Liver (tissue), 3 donors: ENCODE data around the gene ANKRD50.
A peak's percentile ranks its signal among the peaks of the same experiment; 100 is the strongest.

Experiments
- FOXA1 ChIP-seq: IDR thresholded peaks from 2 replicates; pipeline ENCODE4 v1.6.1; 2016; ENCODE audit warnings: antibody characterized with exemption
- HNF4A ChIP-seq, 2 donors: conservative IDR thresholded peaks; 2 replicates each; pipeline ENCODE4 v1.6.1; 2016; ENCODE audit warnings: antibody characterized with exemption in 2 of 2, mild to moderate bottlenecking in 2 of 2
- TAF1 ChIP-seq: conservative IDR thresholded peaks from 2 replicates; pipeline ENCODE4 v1.6.1; 2016; ENCODE audit warnings: antibody characterized with exemption, mild to moderate bottlenecking
- TF ChIP-seq, protein P1 (sequence below): fragments of 150-350 bp; IDR thresholded peaks from 2 replicates; pipeline ENCODE4 v1.5.1; 2017; ENCODE audit warnings: improper control_type of control experiment, low read depth, low read length; ENCODE audit not compliant: missing input control
- TF ChIP-seq, protein P2 (sequence below): IDR thresholded peaks from 2 replicates; pipeline ENCODE4 v1.6.1; 2016; ENCODE audit warnings: antibody characterized with exemption, mild to moderate bottlenecking
- donor health status: healthy.
- donor health status: healthy.

DNA sequence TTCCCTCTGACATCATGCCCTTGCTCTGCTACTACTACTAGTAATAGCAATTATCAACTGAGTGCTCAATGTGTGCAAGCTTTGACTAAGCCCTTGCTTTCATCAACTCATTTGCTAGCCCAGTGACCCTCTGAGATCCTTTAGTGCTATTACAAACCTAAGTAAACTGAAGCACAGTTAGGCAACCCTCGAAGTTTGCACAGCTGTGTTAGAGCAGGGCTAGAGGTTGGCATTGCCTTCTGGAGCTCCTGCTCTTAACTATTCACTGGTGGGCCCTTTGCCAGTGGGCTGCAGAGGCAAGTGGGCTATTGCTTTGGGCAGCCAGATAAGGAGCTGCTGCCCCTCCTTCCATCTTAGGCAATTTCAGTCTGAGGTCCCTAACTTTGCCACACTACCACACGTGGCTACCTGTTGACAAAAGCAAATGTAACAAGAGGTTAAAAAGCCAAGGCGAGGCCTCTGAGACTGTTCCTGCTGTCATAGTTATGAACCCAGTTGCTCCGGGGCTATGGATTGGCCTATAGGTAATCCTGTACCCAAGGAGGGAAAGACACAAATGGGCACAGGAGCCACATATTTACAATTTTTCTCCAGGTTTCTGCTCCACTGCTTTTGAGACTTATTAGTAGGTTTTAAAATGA is 41.5 kb upstream of the ANKRD50 start:
- TF ChIP-seq, protein P1, sequence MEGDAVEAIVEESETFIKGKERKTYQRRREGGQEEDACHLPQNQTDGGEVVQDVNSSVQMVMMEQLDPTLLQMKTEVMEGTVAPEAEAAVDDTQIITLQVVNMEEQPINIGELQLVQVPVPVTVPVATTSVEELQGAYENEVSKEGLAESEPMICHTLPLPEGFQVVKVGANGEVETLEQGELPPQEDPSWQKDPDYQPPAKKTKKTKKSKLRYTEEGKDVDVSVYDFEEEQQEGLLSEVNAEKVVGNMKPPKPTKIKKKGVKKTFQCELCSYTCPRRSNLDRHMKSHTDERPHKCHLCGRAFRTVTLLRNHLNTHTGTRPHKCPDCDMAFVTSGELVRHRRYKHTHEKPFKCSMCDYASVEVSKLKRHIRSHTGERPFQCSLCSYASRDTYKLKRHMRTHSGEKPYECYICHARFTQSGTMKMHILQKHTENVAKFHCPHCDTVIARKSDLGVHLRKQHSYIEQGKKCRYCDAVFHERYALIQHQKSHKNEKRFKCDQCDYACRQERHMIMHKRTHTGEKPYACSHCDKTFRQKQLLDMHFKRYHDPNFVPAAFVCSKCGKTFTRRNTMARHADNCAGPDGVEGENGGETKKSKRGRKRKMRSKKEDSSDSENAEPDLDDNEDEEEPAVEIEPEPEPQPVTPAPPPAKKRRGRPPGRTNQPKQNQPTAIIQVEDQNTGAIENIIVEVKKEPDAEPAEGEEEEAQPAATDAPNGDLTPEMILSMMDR: no peak
- TF ChIP-seq, protein P2, sequence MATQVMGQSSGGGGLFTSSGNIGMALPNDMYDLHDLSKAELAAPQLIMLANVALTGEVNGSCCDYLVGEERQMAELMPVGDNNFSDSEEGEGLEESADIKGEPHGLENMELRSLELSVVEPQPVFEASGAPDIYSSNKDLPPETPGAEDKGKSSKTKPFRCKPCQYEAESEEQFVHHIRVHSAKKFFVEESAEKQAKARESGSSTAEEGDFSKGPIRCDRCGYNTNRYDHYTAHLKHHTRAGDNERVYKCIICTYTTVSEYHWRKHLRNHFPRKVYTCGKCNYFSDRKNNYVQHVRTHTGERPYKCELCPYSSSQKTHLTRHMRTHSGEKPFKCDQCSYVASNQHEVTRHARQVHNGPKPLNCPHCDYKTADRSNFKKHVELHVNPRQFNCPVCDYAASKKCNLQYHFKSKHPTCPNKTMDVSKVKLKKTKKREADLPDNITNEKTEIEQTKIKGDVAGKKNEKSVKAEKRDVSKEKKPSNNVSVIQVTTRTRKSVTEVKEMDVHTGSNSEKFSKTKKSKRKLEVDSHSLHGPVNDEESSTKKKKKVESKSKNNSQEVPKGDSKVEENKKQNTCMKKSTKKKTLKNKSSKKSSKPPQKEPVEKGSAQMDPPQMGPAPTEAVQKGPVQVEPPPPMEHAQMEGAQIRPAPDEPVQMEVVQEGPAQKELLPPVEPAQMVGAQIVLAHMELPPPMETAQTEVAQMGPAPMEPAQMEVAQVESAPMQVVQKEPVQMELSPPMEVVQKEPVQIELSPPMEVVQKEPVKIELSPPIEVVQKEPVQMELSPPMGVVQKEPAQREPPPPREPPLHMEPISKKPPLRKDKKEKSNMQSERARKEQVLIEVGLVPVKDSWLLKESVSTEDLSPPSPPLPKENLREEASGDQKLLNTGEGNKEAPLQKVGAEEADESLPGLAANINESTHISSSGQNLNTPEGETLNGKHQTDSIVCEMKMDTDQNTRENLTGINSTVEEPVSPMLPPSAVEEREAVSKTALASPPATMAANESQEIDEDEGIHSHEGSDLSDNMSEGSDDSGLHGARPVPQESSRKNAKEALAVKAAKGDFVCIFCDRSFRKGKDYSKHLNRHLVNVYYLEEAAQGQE: no peak
- no peak for TF ChIP-seq FOXA1
- no peak for TF ChIP-seq TAF1
- peak; percentile 54 to 71 for TF ChIP-seq HNF4A (conservative IDR thresholded peaks at IDR 0.05)
